H9 (cell line): Measurements from ENCODE around the gene ERC2. TPM values are rescaled to one million over a fixed set of nuclear protein-coding genes. Genes with fewer than 3 reads are reported as not detected.

Experiments used
- DNase-seq: peaks from one replicate; pipeline ENCODE4 v3.0.0-alpha.2; 2017
- H2AFZ ChIP-seq: one replicate; pipeline ENCODE4 v1.6.1; 2013; ENCODE audit warnings: mild to moderate bottlenecking, low read length, control low read depth, moderate library complexity
- H2AK5ac ChIP-seq: 2 replicates; pipeline ENCODE4 v1.6.1; 2013; ENCODE audit warnings: low read length, control low read depth, mixed read lengths; ENCODE audit not compliant: insufficient read length
- H2BK120ac ChIP-seq: one replicate; pipeline ENCODE4 v1.6.1; 2013; ENCODE audit warnings: low read depth, mild to moderate bottlenecking, low read length, control low read depth, inconsistent platforms; ENCODE audit not compliant: poor library complexity, severe bottlenecking
- H2BK12ac ChIP-seq: 2 replicates; pipeline ENCODE4 v1.6.1; 2013; ENCODE audit warnings: low read length, control low read depth, mixed read lengths, low read depth; ENCODE audit not compliant: insufficient read length
- H2BK15ac ChIP-seq: 2 replicates; pipeline ENCODE4 v1.6.1; 2013; ENCODE audit warnings: low read depth, low read length, control low read depth
- H2BK20ac ChIP-seq: one replicate; pipeline ENCODE4 v1.6.1; 2013; ENCODE audit warnings: low read depth, mild to moderate bottlenecking, low read length, control low read depth, inconsistent platforms; ENCODE audit not compliant: poor library complexity, severe bottlenecking
- H2BK5ac ChIP-seq: 2 replicates; pipeline ENCODE4 v1.6.1; 2013; ENCODE audit warnings: low read length, control low read depth, mixed read lengths; ENCODE audit not compliant: insufficient read length
- H3K14ac ChIP-seq: 2 replicates; pipeline ENCODE4 v1.6.1; 2013; ENCODE audit warnings: low read length, control low read depth; ENCODE audit not compliant: insufficient read depth
- H3K18ac ChIP-seq: 2 replicates; pipeline ENCODE4 v1.6.1; 2013; ENCODE audit warnings: low read depth, mild to moderate bottlenecking, mixed read lengths, low read length, control low read depth; ENCODE audit not compliant: insufficient read length
- H3K23ac ChIP-seq: 2 replicates; pipeline ENCODE4 v1.6.1; 2013; ENCODE audit warnings: low read length, control low read depth, mixed read lengths, low read depth; ENCODE audit not compliant: insufficient read length
- H3K23me2 ChIP-seq: 2 replicates; pipeline ENCODE4 v1.6.1; 2013; ENCODE audit warnings: low read depth, mild to moderate bottlenecking, mixed read lengths, low read length, control low read depth; ENCODE audit not compliant: insufficient read length, poor library complexity, severe bottlenecking
- H3K27ac ChIP-seq: 2 replicates; pipeline ENCODE4 v1.5.1; 2013; ENCODE audit warnings: low read length, control low read depth, mixed read lengths, low read depth; ENCODE audit not compliant: insufficient read length
- H3K27me3 ChIP-seq: 2 replicates; pipeline ENCODE4 v1.6.1; 2013; ENCODE audit warnings: low read length, control low read depth, inconsistent platforms; ENCODE audit not compliant: insufficient read depth
- H3K4ac ChIP-seq: 2 replicates; pipeline ENCODE4 v1.6.1; 2013; ENCODE audit warnings: low read depth, mild to moderate bottlenecking, control low read depth, inconsistent platforms, low read length, moderate library complexity
- H3K4me1 ChIP-seq: 2 replicates; pipeline ENCODE4 v1.6.1; 2013; ENCODE audit warnings: low read length, control low read depth, inconsistent platforms; ENCODE audit not compliant: insufficient read depth
- H3K4me2 ChIP-seq: 2 replicates; pipeline ENCODE4 v1.6.1; 2013; ENCODE audit warnings: low read length, control low read depth, mixed read lengths; ENCODE audit not compliant: insufficient read length, insufficient read depth
- H3K56ac ChIP-seq: 2 replicates; pipeline ENCODE4 v1.6.1; 2013; ENCODE audit warnings: low read depth, mild to moderate bottlenecking, mixed read lengths, low read length, control low read depth; ENCODE audit not compliant: insufficient read length
- H3K79me1 ChIP-seq: 2 replicates; pipeline ENCODE4 v1.6.1; 2013; ENCODE audit warnings: low read depth, mild to moderate bottlenecking, moderate library complexity, low read length, control low read depth, inconsistent platforms; ENCODE audit not compliant: insufficient read depth, poor library complexity, severe bottlenecking
- H3K79me2 ChIP-seq: 2 replicates; pipeline ENCODE4 v1.6.1; 2013; ENCODE audit warnings: low read length, control low read depth, inconsistent platforms; ENCODE audit not compliant: insufficient read depth
- H3K9ac ChIP-seq: 2 replicates; pipeline ENCODE4 v1.6.1; 2013; ENCODE audit warnings: low read length, control low read depth, mixed read lengths; ENCODE audit not compliant: insufficient read length; ENCODE audit errors: extremely low read depth
- H3K9me3 ChIP-seq: one replicate; pipeline ENCODE4 v1.6.1; 2013; ENCODE audit warnings: low read depth, low read length, inconsistent platforms; ENCODE audit not compliant: control insufficient read depth
- H3T11ph ChIP-seq: one replicate; pipeline ENCODE4 v1.6.1; 2013; ENCODE audit warnings: mild to moderate bottlenecking, low read length, control low read depth, inconsistent platforms
- H4K20me1 ChIP-seq: one replicate; pipeline ENCODE4 v1.6.1; 2013; ENCODE audit not compliant: control insufficient read depth, insufficient read length, insufficient read depth
- H4K5ac ChIP-seq: 2 replicates; pipeline ENCODE4 v1.6.1; 2013; ENCODE audit warnings: low read depth, mild to moderate bottlenecking, mixed read lengths, low read length, control low read depth; ENCODE audit not compliant: insufficient read length
- H4K8ac ChIP-seq: replicated peaks from 2 replicates; pipeline ENCODE4 v1.6.1; 2013; ENCODE audit warnings: low read length, control low read depth, mixed read lengths, low read depth; ENCODE audit not compliant: insufficient read length
- H4K91ac ChIP-seq: 2 replicates; pipeline ENCODE4 v1.6.1; 2013; ENCODE audit warnings: low read depth, mild to moderate bottlenecking, moderate library complexity, mixed read lengths, low read length, control low read depth; ENCODE audit not compliant: insufficient read length
- H3K27ac Mint-ChIP-seq, 3 experiments: 2 replicates in 2 of 3; 3 replicates in 1 of 3; pipeline ENCODE4 v1.8.0; 2020 to 2021; ENCODE audit warnings: mixed read lengths in 3 of 3, mild to moderate bottlenecking in 1 of 3, moderate library complexity in 1 of 3
- H3K27me3 Mint-ChIP-seq: 2 replicates; pipeline ENCODE4 v1.8.0; 2021; ENCODE audit warnings: low read depth, mild to moderate bottlenecking, moderate library complexity, mixed read lengths
- H3K36me3 Mint-ChIP-seq, 3 experiments: 2 replicates in 2 of 3; 3 replicates in 1 of 3; pipeline ENCODE4 v1.8.0; 2020 to 2021; ENCODE audit warnings: low read depth in 3 of 3, mixed read lengths in 3 of 3; ENCODE audit not compliant: insufficient read depth in 1 of 3
- H3K4me1 Mint-ChIP-seq, 2 experiments: 2 replicates each; pipeline ENCODE4 v1.8.0; 2020; ENCODE audit warnings: mixed read lengths in 2 of 2
- H3K4me3 Mint-ChIP-seq, 2 experiments: 2 replicates in 1 of 2; 3 replicates in 1 of 2; pipeline ENCODE4 v1.8.0; 2020 to 2021; ENCODE audit warnings: mild to moderate bottlenecking in 2 of 2, mixed read lengths in 2 of 2, moderate library complexity in 1 of 2
- H3K9me3 Mint-ChIP-seq, 2 experiments: 2 replicates in 1 of 2; 3 replicates in 1 of 2; pipeline ENCODE4 v1.8.0; 2020; ENCODE audit warnings: mild to moderate bottlenecking in 2 of 2, mixed read lengths in 2 of 2, moderate library complexity in 1 of 2
- CTCF ChIP-seq: fragments of 200-600 bp; sonication (generic); conservative IDR thresholded peaks from 3 replicates; pipeline ENCODE4 v1.8.0; 2021; ENCODE audit warnings: antibody characterized with exemption, mild to moderate bottlenecking
- WGBS: extraction: QIAGEN DNeasy Blood & Tissue Kit; methylation state at CpG from one replicate; pipeline ENCODE4 v1.1.7; 2013; ENCODE audit warnings: missing lambda C conversion rate, low lambda C conversion rate, mixed read lengths; ENCODE audit not compliant: insufficient read length; ENCODE audit errors: extremely low coverage; 5-methylcytosine and 5-hydroxymethylcytosine counted together
- total RNA-seq: library from RNA; stranded (reverse); gene quantifications from 2 replicates; pipeline ENCODE4 v1.2.1, GENCODE V29; 2021

Gene ERC2
- total RNA-seq, 1 experiment from 2014 or later: 15.4 TPM

DNA sequence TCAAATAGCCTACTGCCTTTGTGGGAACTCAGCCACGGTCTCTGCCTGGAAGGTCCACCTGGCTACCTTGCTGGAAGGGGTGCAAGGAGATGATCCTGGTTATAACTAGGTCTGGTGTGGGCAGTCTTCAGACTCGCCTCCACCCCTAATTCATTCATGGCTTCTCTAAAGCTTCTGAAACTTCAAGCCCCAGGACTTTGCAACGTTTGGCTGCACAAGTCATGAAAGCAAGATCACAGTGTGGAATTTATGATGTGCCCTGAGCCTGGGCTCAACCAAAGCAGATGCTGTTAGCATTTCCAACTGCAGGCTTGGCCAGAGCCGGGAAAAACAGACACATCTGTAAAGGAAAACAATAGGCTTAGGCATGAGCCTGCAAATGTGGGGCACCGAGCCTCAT, 780.7 kb downstream of the ERC2 start:
- no peaks in the 10 kb centered on the region for H3K27me3 Mint-ChIP-seq
- H4K5ac ChIP-seq: no peak overlapping the region
- no peak overlapping the region for H3K27ac Mint-ChIP-seq
- no peaks in the 10 kb centered on the region for H3K79me1 ChIP-seq
- H3K27me3 ChIP-seq: no peaks in the 10 kb centered on the region
- H3K23ac ChIP-seq: no peak overlapping the region
- no peak overlapping the region for H2AFZ ChIP-seq
- no peak overlapping the region for H2BK15ac ChIP-seq
- H4K8ac ChIP-seq: no peak overlapping the region
- no peak overlapping the region for H2BK5ac ChIP-seq
- no peak overlapping the region for H2BK120ac ChIP-seq
- H3K27ac ChIP-seq: no peak overlapping the region
- H3K79me2 ChIP-seq: no peaks in the 10 kb centered on the region
- H2BK20ac ChIP-seq: no peak overlapping the region
- H3K4me1 ChIP-seq: peaks cover 12% of the 10 kb centered on the region
- H3K4ac ChIP-seq: no peak overlapping the region
- H3K36me3 Mint-ChIP-seq: no peaks in the 10 kb centered on the region; a peak in 1 of 7 replicates
- WGBS: no CpG with 5 or more reads among the region's 5 CpGs
- no peaks in the 10 kb centered on the region for H3K9me3 ChIP-seq
- H3K18ac ChIP-seq: no peak overlapping the region
- no peak overlapping the region for H2BK12ac ChIP-seq
- no peak overlapping the region for H3K4me2 ChIP-seq
- H4K20me1 ChIP-seq: no peaks in the 10 kb centered on the region
- H2AK5ac ChIP-seq: no peak overlapping the region
- H3K14ac ChIP-seq: no peak overlapping the region; the same call in 1 of the 2 replicates
- TF ChIP-seq CTCF: no peak
- no peaks in the 10 kb centered on the region for H3K23me2 ChIP-seq
- no peaks in the 10 kb centered on the region for H3K9me3 Mint-ChIP-seq
- H4K91ac ChIP-seq: no peak overlapping the region
- no peak overlapping the region for H3K4me3 Mint-ChIP-seq
- DNase-seq: no peak
- peaks cover 44 to 51% of the 10 kb centered on the region in 2 experiments for H3K4me1 Mint-ChIP-seq
- no peak overlapping the region for H3K9ac ChIP-seq
- H3T11ph ChIP-seq: no peak overlapping the region
- H3K56ac ChIP-seq: no peak overlapping the region
